GDM1 (cell line): ENCODE results near the gene KMT2D.

ENCODE experiments used
- DNase-seq: peaks from one replicate; lab custom pipeline; 2025; lab: John Stamatoyannopoulos, UW

KMT2D gene

DNA sequence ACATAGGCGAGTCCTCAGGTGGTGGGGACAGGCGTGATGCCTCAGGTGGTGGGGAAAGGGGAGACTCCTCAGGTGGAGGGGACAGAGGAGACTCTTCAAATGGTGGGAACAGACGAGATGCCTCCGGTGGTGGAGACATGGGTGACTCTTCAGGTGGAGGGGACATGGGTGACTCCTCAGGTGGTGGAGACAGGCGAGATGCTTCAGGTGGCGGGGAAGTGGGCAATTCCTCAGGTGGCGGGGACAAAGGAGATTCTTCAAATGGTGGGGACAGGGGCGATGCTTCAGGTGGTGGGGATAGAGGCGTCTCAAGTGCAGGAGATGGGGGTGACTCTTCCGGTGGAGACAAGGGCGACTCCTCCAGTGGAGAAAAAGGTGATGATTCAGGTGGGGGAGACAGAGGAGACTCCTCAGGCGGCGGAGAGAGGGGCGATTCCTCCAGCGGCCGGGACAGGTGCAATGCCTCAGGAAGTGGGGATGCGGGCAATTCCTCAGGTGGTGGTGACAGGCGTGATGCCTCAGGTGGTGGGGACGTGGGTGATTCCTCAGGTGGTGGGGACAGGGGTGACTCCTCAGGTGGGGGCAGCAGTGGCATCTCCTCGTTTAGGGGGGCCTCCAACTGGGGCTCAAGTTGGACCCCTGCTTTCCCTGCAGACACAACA lies 8.7 kb downstream of the KMT2D start:
- DNase-seq = no peak

DNA sequence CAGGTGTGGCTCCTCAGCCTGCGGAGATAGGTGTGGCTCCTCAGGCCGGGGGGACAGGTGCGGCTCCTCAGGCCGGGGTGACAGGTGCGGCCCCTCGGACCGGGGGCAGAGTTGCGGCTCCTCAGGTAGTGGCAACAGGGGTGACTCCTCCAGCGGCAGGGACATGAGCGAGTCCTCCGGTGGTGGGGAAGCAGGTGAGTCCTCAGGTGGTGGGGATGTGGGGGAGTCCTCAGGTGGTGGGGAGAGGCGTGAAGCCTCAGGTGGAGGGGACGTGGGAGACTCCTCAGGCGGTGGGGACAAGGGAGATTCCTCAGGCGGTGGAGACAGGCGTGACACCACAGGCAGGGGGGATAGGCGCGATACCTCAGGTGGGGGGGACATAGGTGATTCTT lies 9.2 kb downstream of the KMT2D start:
- DNase-seq = no peak

GRCh38 chr12:49050507-49051372 lies 9.9 kb downstream of the KMT2D start:
- DNase-seq = no peak

- DNase-seq = no peak
Measured at GRCh38 chr12:49049566-49050224, 10.9 kb downstream of the KMT2D start.

DNA sequence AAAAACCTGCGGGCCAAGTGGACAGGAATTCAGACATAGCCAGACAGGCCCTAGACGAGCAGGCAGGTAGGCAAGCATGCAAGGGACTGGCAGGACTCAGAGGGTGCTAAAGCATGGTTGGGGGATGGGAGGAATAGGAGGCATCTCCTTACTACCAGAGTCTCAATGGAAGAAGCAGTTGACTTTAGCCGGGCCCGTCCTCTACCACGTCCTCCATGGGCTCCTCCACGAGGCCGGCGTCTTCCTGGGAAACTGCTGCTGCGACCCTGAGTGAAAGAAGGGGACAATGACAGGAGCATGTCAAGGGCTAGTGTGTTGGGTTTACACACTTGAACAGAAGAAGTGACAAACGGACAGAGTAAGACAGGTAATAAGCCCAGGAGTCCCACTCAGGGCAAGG lies 11.6 kb downstream of the KMT2D start:
- DNase-seq = no peak

DNA sequence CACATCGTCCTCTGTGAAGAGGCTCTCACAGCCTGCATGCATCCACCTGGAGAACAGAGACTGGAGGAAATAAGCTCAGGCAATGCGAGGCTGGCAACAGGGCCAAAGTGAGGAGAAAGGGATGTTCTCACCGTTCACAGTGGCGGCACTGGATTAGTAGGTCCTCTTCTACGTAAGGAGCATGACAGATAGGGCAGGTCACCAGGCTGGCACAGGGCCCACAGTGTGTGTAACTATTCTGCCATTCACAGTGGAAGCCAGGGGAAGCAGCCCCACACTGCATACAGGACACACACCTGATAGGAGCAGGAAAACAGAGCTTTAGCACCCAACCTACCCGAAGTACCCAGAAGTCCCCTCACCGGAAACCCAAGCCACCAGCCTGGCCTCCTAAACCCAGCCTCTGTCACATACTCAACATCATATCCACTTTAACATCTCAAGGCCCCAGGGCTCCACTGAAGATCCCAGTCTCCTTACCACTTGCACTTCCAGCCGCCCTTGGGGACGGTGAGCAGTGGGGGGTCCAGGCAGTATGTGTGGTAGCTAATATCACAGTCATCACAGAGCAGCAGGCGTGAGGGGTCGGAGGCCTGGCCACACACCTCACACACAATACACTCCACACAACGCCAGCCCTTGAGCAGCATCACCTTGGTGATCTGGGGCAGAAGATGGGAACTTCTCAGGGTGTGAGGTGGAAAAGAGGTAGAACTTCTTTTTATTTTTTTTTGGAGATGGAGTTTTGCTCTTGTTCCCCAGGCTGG lies 14.3 kb downstream of the KMT2D start:
- no peak for DNase-seq

DNA sequence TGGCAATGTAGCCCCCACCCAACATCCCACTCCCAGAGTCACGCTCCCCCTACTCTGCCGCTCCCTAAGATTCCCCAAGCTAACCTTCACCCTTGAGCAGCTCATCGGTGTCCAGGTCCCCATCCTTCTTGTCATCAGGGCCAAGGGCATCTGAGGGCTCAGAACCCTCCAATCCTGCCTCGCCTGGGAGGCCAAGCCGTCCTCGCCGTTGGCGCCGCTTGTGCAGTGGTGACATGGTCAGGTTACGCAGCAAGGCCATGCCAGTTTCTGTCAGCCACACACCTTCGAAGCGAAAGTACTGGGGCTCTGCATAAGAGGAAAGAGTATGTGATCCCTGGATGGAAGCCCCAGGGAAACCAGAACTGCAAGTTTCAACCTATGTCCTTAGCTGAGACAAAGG lies 15.9 kb downstream of the KMT2D start:
- no peak for DNase-seq

DNA sequence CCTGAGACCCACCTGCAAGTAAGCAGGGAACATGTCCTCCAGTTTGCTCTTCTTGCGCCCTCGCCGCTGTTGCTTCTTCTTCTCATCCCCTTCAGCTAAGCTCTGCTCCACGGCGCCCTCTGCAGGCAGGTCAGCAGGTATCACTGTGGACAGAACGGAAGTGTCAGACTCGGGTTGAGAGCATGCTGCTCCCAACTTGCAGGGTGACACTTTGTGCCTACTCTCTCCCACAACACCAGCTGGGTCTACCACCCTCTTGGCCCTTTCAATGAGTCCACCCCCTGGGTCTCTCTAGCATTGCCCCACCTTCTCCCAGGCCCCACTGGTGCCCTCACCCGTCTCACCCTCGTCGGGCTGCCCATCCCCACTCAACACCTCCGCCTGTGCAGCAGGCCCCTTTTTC lies 16.7 kb downstream of the KMT2D start:
- DNase-seq = peak; percentile 49

GRCh38 chr12:49043241-49043640 lies 17.4 kb downstream of the KMT2D start:
- DNase-seq = no peak

DNA sequence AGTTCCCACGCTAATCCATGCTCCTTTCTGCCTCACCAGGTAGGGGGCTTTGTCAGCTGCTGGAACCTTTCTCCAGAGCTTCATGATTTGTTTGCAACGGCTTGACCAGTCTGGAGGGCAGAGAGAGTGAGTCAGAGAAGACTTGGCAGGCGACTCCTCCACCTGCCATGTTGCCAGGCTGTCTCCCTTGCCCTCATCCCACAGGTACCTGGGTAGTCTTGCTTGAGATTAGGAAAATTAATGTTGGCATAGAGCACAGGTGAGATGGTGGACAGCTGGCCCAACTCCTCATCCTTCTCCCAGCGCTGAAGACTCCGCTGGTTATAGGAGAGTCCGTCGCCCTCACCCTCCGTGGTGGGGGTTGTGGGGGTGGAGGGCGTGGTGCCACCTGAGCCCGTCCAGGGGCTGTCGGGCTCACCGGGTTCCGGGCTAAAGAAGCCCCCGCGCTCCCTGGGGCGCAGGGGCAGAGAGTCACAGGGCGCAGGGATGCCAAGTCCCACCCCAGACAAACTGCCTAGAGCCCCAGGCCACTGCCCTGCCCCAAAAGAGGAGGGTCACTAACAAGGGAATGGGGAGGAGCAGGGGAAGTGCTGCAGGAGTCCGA lies 18.6 kb downstream of the KMT2D start:
- no peak for DNase-seq

GRCh38 chr12:49041036-49041880 lies 19.3 kb downstream of the KMT2D start:
- DNase-seq = no peak

GRCh38 chr12:49040364-49040855 lies 20.2 kb downstream of the KMT2D start:
- DNase-seq = no peak

DNA sequence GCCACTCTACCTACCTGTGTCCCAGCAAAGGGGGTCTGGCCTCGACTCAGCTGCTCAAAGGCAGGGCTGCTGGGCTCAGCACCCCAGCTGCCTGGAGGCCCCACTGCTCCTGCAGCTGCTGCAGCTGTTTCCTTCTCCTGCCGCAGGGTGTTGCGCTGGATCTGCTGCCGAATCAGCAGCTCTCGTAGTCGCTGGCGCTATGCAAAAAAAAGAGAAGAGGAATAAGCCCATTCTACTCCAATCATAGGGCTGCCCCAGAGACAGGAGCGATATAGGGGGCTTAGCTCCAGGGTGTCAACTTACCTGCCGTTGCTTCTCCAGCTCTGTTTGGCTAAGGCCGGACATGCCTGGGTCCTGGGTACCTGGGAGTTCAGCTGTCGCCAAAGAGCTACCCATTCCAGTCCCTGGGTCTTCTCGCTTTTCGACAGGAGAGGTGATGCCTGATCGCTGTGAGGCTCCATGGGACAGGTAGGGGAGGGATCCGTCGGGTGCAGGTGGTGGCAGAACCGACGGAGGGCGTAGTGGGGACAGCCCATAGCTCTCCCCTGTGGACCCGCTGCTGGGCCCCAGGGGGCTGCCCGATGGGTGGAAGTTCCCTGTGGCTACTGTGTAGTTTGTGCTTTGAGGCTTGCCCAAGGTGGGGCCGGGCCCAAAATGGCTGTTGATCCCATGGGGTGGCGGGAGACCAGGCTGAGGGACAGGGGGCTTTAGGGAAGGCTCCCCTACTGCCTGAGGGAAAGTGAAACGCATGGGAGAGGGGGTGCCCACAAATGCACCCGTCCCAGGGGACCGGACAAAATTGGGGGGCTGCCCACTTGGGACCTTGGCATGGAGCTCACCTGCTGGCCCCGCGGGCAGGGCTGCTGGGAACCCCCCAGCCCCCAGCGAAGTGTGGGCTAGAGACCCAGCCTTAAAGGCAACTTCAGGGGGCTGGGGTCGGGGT lies 20.9 kb downstream of the KMT2D start:
- no peak for DNase-seq

- no peak for DNase-seq
Measured at GRCh38 chr12:49038291-49038955, 22.2 kb downstream of the KMT2D start.

DNA sequence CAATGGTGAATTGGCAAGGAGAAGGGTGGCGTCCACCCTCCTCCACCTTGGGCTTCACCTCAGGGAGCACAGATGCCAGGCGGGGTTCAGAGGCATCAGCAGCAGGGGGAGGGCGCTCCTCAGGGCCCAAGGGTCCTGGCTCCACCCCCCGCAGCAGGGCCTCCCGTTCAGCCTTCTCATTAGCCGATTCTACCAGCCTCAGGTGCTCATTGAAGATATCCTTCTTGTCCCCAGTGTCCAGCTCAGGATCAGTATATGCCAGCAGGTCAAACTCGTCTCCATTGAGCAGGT lies 22.7 kb downstream of the KMT2D start:
- DNase-seq = no peak

DNA sequence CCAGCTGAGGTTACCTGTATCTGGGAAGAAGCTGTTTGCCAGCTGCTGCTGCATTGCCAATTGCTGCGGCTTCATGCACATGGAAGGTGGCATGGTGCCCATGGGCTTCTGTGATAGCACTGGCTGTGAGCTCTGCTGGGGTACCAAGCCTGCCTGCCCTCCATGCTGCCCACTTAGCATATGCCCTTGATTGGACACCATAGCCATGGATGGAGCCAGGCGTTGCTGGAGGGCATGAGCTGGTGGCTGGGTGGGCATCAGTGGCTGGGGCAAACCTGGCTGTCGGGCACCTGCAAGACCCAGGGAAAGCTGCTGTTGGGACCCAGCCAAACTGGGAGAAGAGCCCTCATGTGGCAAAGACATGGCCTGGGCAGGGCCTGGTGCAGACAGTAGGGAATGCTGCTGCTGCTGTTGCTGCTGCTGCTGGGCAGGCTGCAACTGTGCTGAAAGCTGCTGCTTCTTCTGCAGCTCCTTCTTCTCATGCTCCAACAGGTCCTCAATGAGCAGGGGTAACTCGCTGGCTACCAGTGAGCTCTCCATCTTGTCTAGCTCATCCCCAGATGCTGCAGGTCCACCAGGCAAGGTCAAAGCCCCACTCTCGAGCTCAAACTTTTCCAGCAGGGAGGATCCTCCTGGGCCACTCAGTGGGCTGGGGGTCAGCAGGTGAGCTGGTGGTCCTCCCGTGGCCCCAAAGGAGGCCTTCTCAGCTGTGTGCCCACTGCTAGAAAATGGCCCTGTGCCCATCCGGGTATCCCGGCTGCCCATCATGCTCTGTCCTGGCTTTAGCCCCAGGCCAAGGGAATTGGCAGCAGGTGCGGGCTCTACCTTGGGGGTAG lies 23.3 kb downstream of the KMT2D start:
- DNase-seq = no peak

DNA sequence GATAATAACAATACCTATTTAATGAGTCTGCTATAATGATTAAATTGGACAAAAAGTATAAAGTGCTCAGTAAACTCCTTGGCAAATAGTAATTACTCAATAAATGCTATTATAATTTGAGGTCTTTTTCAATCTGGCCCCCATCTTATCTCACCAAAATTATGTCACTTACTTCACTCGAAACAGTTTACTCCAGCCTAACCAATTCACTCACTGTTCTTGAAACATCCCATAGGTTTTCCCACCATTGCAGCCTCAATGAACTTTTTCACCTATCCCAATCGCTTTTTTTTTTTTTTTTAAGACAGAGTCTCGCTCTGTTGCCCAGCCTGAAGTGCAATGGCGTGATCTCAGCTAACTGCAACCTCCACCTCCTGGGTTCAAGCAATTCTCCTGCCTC lies 24.6 kb downstream of the KMT2D start:
- no peak for DNase-seq

GRCh38 chr12:49034286-49034622 lies 26.3 kb downstream of the KMT2D start:
- no peak for DNase-seq
